Activated T-cell treated with anti-CD3 and anti-CD28 coated beads for 1 hour (primary cell): ENCODE data around the gene PLOD2.

Experiments
- DNase-seq: peaks from one replicate; pipeline ENCODE4 v3.0.0-alpha.2; 2020; ENCODE audit warnings: low read depth

The PLOD2 gene

DNA sequence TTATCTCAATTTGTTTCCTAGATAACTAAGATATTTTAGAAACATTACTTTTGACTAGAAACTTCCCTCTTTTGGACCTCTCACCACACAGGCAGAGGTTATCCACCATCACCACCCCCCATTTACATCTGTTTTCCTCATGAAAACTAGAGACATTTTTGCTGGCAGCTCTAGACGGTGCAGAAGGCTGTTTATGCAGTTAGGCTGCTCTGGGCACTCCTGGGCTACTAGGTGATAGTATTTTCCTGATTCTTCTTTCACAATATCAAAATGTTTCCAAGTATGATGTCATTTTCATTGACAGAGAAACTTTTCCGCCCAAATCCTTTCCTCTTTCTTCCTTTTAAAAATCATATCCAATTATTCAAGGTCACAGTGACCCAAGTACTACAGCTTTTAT, 67.1 kb downstream of the PLOD2 start:
- DNase-seq, result no peak

DNA sequence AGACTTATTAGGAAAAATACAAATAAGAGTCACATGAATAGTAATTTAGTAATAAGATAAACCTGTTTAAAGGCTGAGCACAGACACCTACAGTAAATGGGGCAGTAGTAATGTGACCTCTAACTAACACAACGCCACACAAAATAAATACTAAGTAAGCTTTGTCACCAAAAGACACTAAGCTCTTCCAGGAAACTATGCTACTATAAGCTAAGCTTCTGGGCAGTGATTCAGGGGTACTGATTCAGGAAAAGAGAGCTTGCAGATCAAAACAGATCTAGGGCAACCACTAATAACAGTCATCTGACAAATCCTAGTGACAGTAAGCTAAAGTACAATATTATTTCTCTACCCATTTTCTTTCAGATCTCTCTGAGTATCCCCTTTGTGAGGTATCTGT, 68.8 kb downstream of the PLOD2 start:
- DNase-seq, result no peak

DNA sequence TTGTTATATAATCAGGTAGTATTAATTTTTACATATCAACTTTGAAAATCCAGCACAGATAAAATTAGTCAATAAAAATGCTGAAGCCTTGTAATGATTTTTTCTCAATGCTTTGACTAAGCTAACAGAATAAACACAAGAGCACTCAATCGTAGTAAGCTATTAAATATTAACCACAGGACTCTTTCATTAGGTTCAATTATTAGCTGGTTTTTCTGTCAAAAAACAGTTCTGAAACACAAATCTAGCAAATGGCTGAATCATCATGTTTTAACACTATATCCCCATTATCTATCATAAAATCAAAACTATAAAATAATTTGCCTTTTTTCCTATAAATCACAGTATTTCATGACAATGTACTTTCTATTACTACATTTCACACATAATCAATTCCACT, 69.6 kb downstream of the PLOD2 start:
- no peak for DNase-seq

- DNase-seq, result no peak
These were observed 70.5 kb downstream of the PLOD2 start for GRCh38 chr3:146090521-146090920.

DNA sequence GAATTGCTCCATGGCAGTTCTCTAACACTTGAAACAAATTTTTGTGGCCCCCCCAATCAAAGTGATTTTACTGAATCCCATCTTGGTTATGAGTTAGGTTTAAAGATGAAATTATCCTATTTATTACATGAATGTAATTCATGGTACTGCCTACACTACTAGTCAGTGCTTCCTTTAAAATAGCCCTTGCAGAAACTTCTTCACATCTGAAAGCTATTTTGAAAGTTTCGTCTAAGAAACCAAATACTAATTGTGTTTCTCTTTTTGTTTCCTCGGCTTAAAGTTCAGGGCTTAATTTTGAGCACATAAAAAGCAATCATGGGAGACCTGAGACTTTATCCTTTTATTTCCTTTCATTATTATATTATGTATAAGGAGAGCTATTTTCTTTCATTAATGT, 72.1 kb downstream of the PLOD2 start:
- no peak for DNase-seq

DNA sequence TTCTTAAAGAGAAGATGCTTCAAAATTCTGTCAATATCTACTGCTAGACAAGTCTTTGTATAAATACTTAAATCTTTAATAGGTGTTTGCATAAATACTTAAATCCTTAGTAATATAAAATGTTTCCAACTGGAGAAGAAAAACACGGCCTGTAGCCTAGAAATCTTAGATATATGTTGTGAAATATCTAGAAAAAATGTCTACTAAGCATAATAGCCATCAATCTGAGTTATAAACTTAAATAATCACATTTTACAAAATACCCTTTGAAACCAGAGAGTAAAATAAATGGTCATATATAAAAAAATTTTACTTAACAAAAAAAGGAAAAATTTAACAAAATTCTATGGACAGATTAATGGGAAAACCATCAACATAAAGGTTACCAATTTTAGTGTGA, 73.9 kb downstream of the PLOD2 start:
- no peak for DNase-seq

- no peak for DNase-seq
These were observed 74.8 kb downstream of the PLOD2 start for GRCh38 chr3:146086211-146086610.

DNA sequence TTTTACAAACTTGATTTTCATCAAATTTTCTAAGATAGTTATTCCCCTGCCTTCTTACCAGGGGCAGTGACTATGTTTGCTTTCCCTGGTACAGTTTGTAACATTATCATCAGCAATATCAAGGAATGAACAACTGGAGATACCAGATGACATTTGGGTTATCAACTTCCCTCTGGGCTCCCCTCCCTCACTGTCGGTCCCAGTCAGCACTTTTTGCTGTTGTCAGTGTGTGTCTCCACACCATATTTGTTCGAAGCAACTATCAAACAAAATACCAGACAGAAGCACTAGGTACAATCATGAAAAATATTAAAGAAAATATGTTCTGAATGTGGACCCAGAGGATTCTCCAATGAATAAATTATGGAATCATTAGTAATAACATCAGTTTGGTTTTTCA, 75.3 kb downstream of the PLOD2 start:
- DNase-seq, result no peak

DNA sequence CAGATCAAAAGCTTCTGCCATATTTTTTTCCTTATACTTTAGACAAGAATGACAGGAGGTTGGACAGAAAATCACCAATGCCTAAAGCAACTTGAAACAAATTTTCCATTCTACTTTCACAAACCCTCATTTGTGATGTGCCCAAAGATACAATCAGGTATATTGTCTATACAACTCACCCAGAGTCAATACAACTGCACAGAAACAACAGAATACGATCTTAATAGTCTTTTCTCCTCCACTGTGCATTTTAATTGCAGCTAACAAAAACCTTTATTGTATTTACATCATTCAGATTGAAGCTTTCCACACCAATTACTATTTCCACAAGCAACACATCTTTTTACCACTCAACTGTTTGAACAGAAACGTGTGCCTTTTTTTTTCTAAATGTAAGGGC, 80.4 kb downstream of the PLOD2 start:
- no peak for DNase-seq

GRCh38 chr3:146078031-146078430, 83.0 kb downstream of the PLOD2 start:
- no peak for DNase-seq

DNA sequence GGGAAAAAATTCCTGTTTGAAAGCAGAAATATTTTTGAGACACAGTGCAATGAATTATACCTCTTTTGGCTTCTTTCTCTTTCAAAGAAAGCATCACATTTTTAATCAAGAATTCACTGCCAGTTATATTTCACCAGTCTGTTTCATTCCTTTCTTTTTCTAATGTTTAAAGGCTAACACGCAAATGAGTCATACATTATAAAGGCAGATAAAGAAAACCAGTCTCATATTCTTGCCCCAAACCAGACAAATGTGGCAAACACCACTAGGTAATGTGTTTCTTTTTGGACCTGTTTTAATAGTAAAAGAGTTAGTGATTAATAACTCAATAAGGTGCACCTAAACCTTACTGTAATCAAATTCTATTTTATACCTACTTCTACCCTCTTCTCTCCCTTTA, 83.8 kb downstream of the PLOD2 start:
- no peak for DNase-seq

- no peak for DNase-seq
These were observed 88.2 kb downstream of the PLOD2 start for GRCh38 chr3:146072824-146073223.

- DNase-seq, result no peak
These were observed 88.9 kb downstream of the PLOD2 start for GRCh38 chr3:146072061-146072460.

DNA sequence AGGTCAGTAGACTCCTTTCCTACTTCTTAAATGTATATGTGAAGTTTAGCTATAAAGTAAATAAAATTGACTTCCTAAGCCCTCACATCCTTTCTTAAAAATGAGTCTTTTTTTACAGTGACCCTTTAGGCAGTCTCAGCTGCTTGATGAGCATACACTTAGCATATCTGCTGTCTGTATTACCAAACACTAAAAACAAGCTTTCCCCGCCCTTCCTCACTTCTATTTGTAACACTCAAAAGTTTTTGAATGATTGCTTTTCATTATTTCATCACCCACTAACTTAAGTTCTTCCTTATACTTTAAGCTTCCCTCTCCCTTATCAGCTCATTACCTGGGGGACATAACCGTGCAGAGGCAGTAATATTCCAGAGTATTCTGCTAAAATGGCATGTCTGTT, 89.4 kb downstream of the PLOD2 start:
- DNase-seq, result no peak

DNA sequence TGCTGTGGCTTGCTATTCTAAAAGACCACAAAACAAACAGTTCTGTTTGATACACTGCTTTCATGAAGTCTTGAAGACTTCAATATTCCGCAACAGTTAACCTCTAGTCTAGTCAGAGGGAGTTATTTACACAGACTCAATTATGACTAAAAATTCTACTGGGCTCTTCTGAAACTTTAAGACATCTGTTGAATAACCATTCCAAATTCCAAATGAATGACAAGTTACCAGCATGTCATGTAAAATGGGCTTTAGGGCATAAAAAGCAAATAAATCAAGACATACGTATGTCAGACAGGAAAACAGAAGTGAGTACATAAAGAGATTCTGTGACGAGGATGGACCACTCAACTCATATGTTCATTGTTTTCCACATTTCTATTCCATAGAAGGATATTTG, 93.9 kb downstream of the PLOD2 start:
- no peak for DNase-seq

GRCh38 chr3:146065573-146066006, 95.4 kb downstream of the PLOD2 start:
- no peak for DNase-seq

DNA sequence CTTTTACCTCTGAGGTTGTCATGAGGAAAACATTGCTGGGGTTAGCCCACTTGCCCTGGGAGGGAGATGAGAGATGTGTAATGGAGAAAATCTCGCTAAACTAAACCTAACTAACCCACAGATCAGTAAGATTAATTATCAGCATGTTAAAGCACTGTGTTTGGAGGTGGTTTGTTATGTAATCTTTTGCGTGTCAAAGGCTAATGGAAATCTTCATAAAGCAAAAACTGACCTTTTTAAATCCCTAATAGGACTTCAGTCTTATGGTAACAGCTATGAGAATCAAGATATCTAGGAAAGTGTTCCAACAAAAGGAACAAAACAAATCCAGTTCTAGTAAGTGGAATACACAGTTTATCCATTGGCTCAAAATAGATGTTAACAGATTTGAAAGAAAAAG, 102.7 kb downstream of the PLOD2 start:
- no peak for DNase-seq

- no peak for DNase-seq
These were observed 108.1 kb downstream of the PLOD2 start for GRCh38 chr3:146052791-146053310.

DNA sequence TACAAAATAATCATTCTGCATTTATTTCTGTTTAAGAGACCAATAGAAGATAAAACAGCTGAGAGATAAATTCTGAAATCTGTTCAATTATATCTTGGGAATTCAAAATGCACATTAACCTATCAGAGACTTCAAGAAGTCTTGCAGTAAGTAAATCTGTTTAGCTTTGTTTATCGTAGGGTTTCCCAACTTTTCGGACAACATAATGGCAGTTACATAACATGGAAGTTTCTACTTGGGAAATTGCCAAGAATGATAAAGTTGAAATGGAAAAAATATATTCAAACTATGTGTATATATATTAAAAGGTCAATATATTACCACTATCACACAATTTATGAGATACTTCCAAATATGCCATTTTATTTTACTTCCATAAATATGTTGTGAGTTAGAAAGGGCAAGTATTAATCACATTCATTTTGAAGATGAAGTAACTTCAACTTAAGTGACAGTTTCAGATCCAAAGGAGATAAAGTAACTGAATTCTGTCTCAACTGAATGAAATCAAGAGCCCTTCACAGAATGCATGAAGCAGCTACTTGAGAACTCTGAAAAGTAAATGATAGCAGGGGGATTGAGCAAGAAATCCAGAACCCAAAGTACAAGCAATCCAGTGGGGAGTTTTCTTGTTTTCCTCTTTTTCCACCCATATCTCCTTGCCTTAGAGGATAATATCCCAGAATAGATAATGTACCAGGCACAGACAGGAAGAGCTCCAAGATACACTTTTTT, 108.8 kb downstream of the PLOD2 start:
- no peak for DNase-seq

DNA sequence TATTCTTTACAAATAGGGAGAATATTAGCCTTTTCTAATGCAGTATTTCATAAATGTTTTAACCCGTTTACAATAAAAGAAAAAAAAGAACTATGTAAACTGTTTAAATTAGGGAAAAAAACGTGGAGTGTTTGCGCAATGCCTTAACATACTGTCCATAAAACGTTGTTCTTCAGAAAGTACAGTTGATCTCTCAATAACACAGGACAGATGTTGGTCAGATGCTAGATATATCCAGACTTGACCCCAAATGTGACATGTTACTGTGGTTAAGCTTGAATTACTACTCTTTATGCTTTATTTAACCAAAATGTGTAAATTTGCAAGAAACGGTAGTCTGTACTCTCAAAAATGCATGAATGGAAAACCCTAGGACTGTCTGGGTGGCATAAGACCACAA, 110.3 kb downstream of the PLOD2 start:
- no peak for DNase-seq

GRCh38 chr3:146047485-146047884, 113.5 kb downstream of the PLOD2 start:
- DNase-seq, result no peak

- DNase-seq, result no peak
These were observed 116.9 kb downstream of the PLOD2 start for GRCh38 chr3:146044046-146044445.

DNA sequence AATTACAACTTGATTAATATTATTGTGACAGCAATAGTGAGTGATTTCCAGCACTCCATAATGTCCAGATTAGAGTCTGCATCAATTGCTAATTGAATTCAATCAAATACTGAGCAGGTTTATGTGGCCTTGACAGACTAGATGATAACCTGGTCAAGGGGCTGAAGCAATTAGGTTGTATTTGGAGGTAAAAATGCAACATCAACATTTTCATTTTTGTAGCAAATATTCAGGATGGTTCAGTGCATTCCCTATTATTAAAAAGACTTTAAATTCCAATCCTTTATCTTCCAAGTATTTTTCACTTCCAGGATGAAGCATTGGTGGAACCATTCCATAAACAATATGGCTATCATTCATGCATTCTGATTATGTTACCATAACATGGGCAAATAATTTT, 120.4 kb downstream of the PLOD2 start:
- DNase-seq, result no peak

DNA sequence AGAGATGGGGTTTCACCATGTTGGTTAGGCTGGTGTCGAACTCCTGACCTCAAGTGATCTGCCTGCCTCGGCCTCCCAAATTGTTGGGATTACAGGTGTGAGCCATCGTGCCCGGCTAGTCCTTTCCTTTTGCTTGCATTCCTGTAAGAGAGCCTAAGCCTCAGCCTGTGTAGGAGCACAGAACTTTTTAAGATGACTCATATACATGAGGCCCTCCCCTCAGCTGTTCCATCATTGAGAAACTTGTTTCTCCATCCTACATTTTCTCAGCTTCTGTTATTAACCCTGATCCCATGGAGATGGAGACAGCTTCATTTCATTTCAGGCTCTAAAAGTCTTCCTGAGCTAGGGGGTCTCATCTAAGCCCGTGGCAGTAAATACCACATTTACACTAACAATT, 123.3 kb downstream of the PLOD2 start:
- no peak for DNase-seq
